Peyer's patch (tissue), 4 donors: ENCODE data around the gene CCDC88C.

ENCODE experiments used
- POLR2A ChIP-seq, 2 donors: fragments of 450-650 bp; IDR thresholded peaks; one replicate each; pipeline ENCODE4 v1.5.1; 2017; ENCODE audit warnings: antibody characterized with exemption in 2 of 2, mild to moderate bottlenecking in 2 of 2, moderate library complexity in 2 of 2
- TF ChIP-seq, protein P1 (sequence below), 6 experiments: fragments of 450-650 bp in 4 of 6; fragments of 200-600 bp in 2 of 6; sonication (generic) in 1 of 6; IDR thresholded peaks; one replicate each; pipeline ENCODE4 v1.5.1; 2017 to 2019; ENCODE audit warnings: antibody characterized with exemption in 6 of 6, mild to moderate bottlenecking in 3 of 6, moderate library complexity in 1 of 6

- TF ChIP-seq POLR2A (IDR thresholded peaks at IDR 0.05): no peak
- TF ChIP-seq, protein P1, sequence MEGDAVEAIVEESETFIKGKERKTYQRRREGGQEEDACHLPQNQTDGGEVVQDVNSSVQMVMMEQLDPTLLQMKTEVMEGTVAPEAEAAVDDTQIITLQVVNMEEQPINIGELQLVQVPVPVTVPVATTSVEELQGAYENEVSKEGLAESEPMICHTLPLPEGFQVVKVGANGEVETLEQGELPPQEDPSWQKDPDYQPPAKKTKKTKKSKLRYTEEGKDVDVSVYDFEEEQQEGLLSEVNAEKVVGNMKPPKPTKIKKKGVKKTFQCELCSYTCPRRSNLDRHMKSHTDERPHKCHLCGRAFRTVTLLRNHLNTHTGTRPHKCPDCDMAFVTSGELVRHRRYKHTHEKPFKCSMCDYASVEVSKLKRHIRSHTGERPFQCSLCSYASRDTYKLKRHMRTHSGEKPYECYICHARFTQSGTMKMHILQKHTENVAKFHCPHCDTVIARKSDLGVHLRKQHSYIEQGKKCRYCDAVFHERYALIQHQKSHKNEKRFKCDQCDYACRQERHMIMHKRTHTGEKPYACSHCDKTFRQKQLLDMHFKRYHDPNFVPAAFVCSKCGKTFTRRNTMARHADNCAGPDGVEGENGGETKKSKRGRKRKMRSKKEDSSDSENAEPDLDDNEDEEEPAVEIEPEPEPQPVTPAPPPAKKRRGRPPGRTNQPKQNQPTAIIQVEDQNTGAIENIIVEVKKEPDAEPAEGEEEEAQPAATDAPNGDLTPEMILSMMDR (IDR thresholded peaks at IDR 0.05): no peak
These were observed 124.3 kb downstream of the CCDC88C start for GRCh38 chr14:91293281-91293680.
